HT1080 (cell line): ENCODE data around the gene MPST. TPM values are rescaled to one million over a fixed set of nuclear protein-coding genes. Genes with fewer than 3 reads are reported as not detected.

ENCODE experiments used
- DNase-seq: peaks from one replicate; pipeline ENCODE4 v3.0.0-alpha.2; 2015; ENCODE audit warnings: low read depth
- small RNA-seq: library from RNA; depleted of rRNA; stranded (forward); fragments of <200 nt; gene quantifications from one replicate; pipeline ENCODE3, GENCODE V24; 2014
- total RNA-seq: library from RNA; depleted of rRNA; stranded (reverse); fragments of >200 nt; shearing (Covaris generic); gene quantifications from 2 replicates; pipeline ENCODE4 v1.2.3, GENCODE V29; 2014; rRNA removed

MPST gene
- total RNA-seq, 1 experiment from 2014 or later: 127 TPM

- peak; percentile 32 for DNase-seq
Measured at GRCh38 chr22:37077802-37078448, 58.4 kb downstream of the MPST start.

- DNase-seq: no peak
Measured at GRCh38 chr22:37079158-37079557, 59.6 kb downstream of the MPST start.

Small RNA genes within 50 kb of the gene (small RNA-seq; reads per million reads assigned to genes)
- gene RF00019: not detected

Other genes with a start within 250 kb of the MPST start
- 0.10 and 0.29 TPM in 2 replicates for gene IFT27, start 243.6 kb upstream of the MPST start, total RNA-seq
- gene PVALB, start 202.7 kb upstream of the MPST start, total RNA-seq: not detected in 2 replicates
- not detected in 2 replicates for gene NCF4, start 158.7 kb upstream of the MPST start, total RNA-seq
- gene CSF2RB, start 106.1 kb upstream of the MPST start, total RNA-seq: not detected in 2 replicates
- gene TST, start 295 bp upstream of the MPST start, total RNA-seq: 15.9 and 21.3 TPM in 2 replicates
- gene KCTD17, start 32.0 kb downstream of the MPST start, total RNA-seq: 32.3 and 36.4 TPM in 2 replicates
- gene TMPRSS6, start 90.0 kb downstream of the MPST start, total RNA-seq: 0.11 TPM in 1 of 2 replicates, not detected in the other
- gene IL2RB, start 130.2 kb downstream of the MPST start, total RNA-seq: 0.06 and 0.63 TPM in 2 replicates
- 5.8 and 10.3 TPM in 2 replicates for gene C1QTNF6, start 168.5 kb downstream of the MPST start, total RNA-seq
- not detected in 2 replicates for gene SSTR3, start 192.7 kb downstream of the MPST start, total RNA-seq
- 162 and 246 TPM in 2 replicates for gene RAC2, start 224.5 kb downstream of the MPST start, total RNA-seq